Stimulated activated CD8-positive, alpha-beta memory T cell treated with anti-CD3 and anti-CD28 coated beads, Interleukin-7, amount 100 ng/mL, for 4 hours (primary cell): ENCODE data around the gene PTPRM.

Experiments
- DNase-seq, 2 donors: peaks; one replicate each; pipeline ENCODE4 v3.0.0-alpha.2; 2020; ENCODE audit warnings: low read depth in 2 of 2

Gene PTPRM

DNA sequence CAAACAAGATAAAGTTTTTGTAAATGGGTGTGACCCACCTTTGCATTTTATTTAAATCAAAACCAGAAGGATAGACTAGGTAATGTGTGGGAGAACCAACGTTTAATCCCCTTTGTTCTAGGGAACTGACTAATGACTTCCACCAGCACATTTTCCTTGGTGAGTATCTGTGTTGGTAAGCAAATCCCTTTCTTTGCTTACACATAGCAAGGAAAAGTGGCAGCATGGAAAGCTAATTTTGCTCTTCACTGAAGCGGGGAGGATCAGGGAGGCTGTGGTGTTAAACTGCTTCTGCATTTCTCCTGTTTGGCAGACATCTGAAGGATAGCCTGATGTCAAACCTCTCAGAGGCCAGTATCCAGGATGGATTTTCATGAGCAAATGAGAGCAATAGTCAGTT lies 331.1 kb downstream of the PTPRM start:
- no peak for DNase-seq

DNA sequence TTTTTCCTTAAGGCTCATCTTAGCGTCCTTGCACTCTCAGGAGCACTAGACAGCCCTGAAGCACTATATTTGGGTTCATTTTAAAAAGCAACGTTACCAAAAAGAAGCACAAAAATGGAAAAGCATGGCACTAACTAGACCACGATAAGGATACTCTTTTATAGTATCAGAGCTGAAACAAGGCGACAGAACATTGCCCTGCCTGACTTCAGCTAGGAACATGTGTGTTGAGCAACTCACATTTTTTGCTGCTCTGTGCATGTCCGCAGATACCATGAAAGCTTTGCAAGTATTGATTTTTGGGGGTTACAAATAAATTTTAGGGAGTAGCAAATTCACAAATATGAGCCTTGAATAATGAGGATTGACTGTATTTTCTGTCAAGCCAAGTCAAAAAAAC lies 332.0 kb downstream of the PTPRM start:
- no peak for DNase-seq

DNA sequence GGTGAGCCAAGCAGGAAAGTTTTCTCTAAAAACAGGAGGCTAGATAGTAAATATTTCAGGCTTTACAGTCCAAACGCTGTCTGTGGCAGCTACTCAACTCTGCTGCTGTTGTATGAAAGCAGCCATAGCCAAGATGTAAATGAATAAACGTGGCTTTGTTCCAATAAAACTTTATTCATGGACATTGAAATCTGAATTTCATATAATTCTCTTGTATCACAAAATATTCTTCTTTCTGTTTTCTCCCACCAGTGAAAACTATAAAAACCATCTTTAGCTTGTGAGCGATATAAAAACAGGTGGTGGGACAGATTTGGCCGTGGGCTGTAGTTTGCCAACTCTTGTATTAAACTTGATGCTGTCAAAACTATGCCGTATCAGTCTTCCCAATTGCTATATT lies 333.0 kb downstream of the PTPRM start:
- DNase-seq: no peak

DNA sequence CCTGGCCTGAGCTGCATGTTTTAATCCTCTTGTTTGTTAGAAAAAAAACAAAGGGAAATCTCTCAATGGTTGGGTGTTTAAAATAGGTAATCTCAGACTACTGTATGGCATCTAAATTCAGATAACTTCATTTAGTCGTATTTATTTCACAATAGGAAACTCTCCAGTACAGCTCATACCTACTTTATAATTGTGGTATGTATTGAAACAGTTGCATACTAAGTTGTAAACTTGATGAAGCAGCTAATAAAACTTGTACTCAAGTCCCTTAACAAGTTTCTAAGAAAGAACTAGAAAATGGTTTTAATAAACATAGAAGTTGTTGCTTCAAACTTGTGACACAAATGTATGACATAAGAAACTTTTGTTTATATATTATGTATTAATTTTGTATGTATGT lies 334.5 kb downstream of the PTPRM start:
- no peak for DNase-seq

DNA sequence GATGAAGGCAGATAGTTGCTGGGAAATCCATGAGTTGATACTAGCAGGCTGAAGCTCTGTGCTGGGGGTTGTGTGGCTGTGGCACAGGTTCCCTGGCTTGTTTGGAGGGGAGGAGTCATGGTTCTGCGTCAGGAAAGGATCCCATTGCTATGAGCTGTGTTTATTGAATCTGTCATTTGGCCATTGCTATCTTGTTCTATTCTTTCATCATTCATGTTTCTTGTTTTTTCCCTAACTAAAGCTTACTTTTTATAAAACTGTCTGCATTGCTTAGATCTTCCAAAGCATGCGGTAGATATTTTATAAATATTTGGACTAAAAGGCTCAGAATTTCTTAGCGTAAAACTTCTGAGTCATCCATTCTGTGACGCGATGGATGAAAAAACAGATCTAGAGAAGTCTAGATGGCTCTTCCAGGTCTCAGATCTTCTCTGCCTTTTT lies 335.3 kb downstream of the PTPRM start:
- no peak for DNase-seq

DNA sequence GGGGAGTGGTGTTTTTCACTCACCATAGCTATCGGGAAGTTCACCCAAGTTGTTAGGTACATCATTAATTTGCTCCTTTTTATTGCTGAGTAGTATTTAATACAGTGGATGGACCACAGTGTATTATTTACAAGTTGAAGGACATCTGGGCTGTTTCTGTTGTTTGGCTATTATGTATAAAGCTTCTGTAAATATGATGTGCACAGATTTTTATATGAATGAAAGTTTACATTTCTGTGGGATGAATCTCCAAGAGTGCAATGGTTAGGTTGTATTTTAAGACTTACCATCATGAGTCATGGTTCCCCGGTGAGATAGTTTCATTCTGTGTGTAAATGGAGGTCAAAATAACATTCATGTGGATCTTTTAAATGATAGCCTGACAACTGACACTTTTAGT lies 337.4 kb downstream of the PTPRM start:
- no peak for DNase-seq

DNA sequence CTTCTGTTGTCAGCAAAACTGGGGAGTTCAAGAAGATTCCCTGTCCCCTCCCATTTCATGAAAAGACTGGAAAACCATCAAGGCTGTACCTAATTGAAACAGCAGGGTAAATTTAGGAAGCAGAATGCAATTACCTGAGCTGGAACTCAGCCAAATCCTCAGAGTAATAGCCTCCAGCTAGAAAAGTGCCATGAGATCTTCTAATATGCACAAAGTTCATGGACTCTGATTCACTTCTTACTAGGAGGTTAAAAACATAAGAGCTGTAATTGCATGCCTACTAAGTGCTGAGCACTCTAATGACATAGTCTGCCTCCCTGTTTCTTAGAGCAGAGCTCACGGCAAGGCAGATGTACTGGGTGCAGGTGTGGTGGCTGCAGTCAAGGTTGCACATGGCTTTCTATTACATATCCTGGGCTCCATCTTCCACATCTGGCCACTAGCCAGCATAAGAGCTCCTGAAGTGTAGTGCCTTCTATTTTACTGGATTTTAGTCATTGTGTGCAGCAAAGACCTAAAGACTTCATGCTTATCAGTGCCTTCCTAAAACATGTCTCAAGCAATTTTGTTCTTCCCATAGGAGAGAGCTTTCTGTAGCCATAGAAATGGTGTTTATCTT lies 341.7 kb downstream of the PTPRM start:
- DNase-seq: no peak

DNA sequence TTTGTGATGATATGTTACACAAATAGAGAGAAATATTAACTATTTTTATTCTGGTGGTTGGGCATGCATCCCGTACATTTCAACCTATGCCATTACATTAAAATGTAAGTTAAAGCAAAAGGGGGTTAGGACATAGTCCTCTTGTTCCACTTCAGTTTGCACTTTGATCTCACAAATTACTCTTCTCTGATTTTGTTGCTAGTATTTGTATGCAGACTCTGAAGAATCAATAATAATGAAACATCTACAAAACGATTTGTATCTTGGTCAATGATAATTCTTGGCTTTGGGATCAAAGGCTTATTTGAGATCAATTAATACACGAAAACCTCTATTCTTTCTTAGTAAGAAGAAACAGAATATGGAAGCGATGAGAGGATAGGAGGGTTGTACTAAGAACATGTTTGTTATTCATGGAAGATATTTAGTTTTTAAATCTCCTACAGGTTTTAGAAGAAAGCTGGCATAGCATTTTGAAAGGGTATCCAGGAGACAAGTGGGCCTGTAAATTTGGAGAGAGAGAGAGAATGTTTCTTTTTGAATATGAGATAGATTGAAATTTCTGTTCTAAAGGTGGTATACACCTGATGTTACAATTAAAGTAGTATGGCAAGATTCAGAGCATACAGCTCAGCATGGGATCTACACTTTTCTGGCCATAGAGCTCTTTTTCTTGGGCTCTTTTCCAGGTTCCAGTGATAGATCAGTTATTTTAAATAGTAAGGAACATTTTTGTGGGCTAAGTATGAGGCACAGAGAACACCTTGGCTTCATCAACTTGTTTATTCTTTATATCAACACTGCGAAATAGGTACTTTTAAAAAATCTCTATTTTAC lies 347.9 kb downstream of the PTPRM start:
- DNase-seq: no peak

DNA sequence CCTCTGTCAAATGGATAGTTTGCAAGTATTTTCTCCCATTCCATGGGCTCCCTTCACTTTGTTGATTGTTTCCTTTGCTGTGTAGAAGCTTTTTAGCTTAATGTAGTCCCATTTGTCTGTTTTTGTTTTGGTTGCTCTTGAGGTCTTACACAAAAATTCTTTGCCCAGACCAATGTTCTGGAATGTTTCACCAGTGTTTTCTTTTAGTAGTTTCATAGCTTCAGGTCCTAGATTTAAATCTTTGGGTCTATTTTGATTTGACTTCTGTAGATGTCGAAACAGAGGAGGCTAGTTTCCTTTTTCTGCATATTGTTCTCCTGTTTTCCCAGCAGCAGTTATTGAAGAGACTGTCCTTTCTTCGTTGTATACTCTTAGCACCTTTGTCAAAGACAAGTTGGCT lies 351.6 kb downstream of the PTPRM start:
- DNase-seq: no peak

DNA sequence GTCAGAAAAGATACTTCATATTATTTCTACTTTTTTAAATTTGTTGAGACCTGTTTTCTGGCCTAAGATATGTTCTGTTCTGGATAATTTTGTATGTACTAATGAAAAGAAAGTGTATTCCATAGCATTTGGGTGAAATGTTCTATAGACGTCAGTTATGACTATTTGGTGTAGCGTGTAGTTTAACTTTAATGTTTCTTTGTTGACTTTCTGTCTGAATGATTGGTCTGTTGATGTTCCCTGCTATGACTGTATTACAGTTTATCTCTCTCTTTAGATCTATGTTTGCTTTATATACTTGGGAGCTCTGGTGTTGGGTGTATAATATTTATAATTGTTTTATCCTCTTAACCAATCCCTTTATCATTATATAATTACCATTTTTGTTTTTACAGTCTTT lies 352.4 kb downstream of the PTPRM start:
- DNase-seq: no peak

DNA sequence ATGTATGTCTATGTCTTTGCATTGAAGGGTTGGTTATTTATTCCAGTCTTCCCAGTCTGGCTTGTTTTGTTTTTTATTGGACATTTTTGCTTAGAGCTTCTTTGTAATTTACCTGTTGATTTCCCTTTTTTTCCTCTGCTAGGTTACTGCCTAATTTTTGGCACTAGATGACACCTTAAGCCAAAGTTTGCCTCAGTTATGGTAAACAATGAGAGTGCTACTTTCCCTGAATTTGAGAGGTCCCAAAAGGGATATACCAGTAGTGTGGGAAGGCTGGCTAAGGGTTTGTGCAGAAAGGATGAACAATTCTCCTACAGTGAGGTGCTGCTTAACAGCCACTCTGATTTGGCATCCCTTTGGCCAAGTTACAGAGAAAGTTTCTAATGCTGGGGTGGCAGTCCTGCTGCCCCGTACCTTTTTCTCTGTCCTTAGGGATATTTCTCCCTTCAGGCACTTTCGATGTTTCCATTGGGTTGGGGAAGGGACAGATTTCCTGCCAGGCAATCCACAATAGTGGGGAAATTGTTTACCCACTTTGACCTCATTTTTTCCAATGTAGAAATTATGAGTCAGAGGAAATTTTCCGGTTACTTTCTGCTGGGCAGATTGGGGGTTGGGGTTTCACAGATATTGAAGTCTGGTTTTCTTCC lies 354.9 kb downstream of the PTPRM start:
- no peak for DNase-seq

DNA sequence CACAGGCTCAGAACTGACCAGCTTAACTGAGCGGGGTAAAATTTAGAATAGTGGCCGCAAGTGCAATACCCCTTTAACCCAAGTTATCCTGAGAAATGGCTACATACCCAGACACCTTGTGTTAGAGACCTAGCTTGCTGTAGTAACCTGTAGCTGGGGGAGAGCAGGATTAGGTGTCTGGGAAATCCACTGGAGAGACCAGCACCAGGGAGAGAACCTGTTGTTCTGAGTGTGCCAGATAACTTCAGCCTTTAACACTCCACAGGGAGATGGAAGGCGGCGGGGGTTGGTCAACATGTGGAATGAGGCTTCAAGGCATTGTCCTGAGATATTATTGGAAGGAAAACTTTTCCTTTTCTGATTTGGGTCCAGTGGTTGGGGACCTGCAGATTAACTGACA lies 356.0 kb downstream of the PTPRM start:
- no peak for DNase-seq

DNA sequence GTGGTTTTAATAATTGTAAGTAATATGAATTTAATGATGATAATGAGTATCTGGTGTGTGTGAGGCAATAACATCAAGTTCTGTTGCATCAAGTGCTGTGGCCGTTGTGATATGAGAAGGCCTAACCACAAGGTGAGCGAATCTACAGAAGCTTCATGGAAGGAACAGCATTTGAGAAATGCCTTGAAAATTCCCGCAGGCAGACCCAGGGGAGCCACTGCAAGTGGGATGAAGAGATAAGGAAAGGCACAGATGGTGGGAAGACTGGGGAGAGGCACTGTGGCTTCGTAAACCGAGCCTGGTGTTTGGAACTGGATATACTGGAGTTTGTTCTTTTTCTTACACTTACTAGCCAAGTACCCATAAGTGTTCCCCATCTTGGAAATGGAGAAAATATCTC lies 357.5 kb downstream of the PTPRM start:
- no peak for DNase-seq

DNA sequence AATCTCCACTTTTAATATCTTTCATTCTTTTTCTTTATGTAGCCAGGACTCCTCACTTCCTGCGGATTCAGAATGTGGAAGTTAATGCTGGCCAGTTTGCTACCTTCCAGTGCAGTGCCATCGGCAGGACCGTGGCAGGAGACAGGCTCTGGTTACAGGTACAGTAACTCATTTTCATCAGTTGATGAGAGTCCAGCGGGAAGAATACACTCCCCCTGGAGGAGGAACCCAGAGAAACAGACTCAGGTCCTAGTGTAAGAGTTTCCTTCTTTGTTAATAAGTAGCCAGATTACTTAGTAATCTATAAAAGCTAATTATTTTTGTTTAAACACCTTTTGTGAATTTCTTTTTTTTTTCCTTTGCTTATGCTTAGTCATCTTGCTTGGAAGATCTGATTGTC lies 359.4 kb downstream of the PTPRM start:
- no peak for DNase-seq

DNA sequence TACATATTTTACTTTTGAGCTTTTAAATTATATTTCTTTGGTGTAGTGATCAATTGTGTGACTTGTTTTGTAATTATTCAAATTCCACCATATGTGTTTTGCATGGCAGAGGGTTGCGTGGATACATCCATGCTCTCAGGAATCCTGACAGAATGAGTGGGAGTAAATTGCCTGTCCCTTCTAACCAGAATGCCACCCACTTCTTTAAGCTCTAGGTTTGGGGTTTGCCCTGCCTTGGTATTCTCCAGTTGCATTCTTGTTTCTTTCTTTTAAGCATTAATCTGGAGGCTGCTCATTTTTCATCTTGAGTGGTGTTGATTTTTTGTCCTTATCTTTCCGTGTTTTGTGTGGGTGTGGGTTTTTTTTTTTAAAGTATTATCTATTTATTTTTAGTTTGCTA lies 360.0 kb downstream of the PTPRM start:
- no peak for DNase-seq

DNA sequence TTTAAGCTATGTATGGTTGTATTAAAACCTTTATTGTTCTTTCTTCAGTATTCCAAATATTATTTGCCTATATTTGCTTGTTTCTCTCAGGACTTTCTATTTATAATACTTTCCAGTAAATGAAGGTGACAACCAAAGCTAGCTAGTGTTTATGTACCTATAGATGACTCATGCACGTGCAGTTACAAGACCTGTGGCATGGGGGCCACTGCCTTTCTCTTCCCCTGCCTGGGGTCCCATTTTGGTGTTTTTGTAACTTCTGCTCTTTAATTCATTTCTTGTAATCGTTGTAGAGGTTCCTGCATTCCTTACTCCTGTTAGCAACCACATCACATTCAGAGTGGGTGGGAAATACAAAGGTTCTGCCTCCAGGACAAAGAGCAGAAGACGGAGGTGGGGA lies 364.6 kb downstream of the PTPRM start:
- no peak for DNase-seq

DNA sequence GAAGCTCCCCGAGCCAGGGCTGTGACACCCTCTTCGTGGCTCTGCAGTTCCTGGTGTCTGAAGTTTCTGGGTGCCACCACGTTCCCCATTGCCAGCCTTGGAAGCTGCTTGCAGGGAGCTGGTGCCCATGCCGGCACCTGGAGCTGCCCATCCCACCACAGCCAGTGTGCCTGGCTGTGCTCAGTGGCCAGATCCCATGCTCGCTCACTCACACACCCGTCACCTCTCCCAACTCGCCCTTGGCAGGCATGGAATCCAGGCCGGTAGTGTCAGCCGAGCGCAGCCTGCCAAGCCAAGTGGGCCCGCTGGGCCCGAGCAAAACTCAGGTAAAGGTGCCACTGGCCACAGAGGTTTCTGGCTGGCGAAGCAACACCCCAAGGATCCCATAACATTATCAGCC lies 370.2 kb downstream of the PTPRM start:
- no peak for DNase-seq

DNA sequence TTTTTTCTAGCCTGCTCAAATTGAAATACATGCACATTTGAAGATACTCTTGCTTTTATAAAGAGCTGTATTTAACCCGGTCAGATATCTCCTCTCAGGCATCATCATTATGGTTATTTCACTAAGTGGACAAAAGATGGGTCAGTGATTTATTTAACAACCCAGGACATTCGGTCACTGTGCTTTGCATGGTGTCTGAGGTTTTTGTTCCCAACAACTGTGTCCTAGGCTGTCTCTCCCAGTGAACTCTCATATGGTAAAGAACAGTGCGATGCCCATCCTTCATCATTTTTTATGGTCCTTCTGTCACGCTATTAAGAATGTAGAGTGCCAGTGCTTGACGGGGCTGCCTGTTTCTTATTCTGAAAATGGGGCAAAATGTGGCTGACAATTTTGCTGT lies 372.4 kb downstream of the PTPRM start:
- no peak for DNase-seq

DNA sequence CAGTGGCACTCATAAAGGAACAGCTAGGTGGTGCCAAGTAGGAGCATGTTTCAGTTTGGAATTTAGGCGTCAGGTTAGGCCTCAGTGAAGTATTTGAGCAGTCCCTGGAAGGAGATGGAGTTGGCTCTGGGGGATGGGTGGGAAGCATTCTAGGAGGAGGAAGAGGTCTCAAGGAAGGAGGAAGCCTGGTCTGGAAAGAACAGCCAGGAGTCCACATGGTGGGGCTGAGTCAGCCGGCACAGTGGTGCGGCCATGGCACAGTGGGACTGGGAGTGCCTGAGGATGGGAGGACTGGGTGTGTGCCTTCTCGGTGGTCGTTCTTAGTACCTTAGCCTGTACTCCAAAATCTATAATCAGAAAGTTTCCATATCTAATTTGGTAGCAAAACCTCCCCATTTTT lies 373.3 kb downstream of the PTPRM start:
- no peak for DNase-seq

DNA sequence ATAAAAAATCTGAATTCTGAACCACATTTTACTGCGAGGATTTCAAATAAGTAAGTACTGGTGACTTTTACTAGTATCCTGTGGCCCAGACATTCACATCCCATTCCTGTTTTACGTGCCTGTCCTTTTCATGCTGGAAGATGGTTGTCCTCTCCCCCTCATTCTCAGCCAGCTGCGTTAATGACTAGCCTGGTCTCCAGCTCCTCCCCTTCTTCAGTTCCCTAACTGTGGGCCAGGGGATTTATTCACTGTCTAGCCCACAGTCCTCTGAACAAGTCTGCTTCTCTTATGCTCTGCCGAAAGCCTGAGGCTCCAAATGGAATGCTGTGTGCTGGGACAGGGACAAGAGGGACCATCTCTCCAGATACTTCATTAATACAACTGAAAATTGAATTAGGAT lies 373.9 kb downstream of the PTPRM start:
- no peak for DNase-seq

DNA sequence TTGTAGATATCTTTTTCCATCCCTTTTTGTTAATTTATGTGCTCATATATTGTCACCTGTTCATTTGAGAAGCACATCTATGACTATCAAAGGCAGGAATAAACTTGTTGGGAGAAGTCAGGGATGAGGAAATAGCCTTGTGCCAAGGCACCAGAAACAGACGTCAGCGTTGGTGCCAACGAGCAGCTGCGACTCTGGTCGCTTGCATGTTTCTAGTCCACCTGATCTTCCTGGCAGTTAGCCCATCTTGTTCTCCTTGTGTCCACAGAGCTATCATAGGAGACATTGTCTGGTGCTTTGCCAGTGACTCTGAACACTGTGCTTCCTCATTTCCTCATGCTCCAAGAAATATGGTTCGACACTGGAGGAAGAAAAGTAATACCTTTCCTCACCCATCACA lies 374.4 kb downstream of the PTPRM start:
- DNase-seq: no peak

DNA sequence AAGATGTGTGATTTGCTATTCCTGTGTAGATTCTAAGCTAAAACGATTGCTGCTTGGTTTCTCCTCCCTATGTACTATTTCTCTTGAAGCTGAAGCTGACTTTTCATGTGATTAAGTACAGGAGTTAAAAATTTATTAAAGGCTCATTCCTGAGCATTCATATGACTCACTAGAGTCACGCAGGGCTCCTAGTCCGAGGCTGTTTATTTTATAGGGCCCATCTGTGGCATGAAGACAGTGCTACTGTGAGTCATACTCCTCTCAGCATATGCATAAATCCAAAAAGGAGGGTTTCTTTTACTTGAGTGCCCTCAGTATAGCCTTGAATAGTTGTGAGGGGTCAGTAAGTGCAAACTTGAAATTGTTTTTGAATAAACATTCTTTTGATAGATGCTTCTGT lies 378.8 kb downstream of the PTPRM start:
- no peak for DNase-seq

DNA sequence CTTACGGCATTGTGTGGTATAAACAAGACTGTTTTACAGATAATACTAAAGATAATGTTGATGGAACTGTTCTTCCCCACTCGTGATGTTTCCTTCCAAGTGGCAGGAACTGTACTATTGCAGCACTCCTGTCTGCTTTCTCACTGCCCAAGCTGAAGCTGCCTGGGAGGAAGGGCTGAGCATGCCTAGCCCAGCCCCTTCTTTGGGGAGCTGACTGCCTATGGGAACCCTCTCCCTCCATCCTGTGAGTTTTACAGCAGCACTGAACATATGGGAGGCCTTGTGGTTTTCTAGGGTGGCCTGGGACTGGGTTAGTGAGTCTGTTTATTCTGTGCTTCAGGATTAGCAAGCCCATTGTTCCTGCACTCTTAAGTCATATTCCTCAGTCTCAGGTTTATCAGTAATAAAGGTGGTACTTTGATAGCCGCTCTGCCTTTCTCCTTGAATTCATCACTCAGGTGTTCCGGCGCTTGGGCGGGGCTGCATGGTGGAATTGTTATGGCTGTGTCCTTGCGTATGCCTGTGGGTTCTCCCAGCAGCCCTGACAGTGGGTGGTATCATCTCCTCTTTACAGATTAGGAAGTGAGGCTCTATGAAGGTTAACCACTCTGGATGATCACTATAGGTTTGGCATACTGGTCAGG lies 379.7 kb downstream of the PTPRM start:
- DNase-seq: no peak
